GM21529 (cell line): ENCODE measurements around the gene GABRG3.

Experiments used
- ATAC-seq: cut with Tn5 transposase; IDR thresholded peaks from one replicate; pipeline ENCODE4 v1.9.1; 2021; ENCODE audit not compliant: unreplicated experiment

The GABRG3 gene

DNA sequence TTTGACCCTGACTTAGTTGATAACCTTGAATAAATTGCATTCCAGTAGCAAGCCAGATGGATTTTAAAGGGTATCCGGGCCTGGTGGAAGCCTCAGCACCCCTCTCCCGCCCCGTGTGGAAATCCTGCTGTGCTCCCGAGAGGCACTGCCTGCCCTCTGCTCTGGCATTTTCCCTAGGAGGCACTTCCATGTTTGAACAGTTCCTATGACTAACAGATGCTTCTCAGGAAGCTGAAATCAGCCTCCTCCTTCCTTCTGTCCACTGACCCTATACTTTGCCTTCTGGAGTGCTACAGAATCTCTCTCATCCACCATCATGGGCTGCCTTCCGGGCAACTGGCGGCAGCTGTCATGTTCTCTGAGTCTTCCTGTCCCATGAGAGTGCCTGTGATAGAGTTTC is 90.8 kb downstream of the GABRG3 start:
- ATAC-seq: no peak

- no peak for ATAC-seq
Measured at GRCh38 chr15:27062951-27063350, 92.0 kb downstream of the GABRG3 start.

- ATAC-seq: no peak
Measured at GRCh38 chr15:27064080-27064479, 93.1 kb downstream of the GABRG3 start.

DNA sequence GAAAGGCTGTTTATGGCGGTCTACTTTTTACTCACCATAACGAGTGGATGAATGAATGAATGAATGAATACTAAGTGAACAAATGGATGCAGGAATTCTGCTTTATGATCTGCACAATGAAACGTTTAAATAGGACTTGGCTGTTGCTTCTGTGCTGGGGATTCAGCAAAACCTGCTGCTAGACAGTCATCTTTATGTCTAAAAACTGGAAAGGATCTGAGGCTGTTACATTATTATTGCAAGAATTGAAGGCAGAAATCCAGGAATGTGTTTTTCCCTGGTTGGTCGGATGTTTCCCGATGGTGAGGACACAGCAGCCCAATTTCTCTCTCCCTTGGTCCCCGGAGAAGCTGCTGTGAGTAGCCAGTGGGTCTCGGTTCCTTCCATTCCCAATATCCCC is 94.2 kb downstream of the GABRG3 start:
- ATAC-seq: no peak

GRCh38 chr15:27065785-27066184 is 94.8 kb downstream of the GABRG3 start:
- ATAC-seq: no peak

DNA sequence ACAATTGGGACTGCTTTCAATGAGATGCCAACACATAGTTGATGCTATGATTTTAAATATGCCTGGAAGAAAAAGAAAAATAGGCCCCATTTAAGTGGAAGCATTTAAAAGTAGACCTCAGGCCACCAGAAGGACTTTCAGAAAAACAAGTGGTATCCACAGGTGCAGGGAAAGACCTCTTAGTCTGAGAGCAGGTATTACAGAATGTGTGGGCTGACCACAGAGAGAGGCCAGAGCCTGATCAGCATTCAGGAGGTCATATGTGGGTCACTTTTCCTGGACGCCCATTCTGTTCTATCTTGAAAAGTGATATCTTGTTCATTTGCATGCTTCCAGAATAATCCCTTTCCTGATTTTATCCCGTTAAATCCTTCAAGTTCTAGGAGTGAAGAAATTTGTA is 95.5 kb downstream of the GABRG3 start:
- ATAC-seq: no peak

DNA sequence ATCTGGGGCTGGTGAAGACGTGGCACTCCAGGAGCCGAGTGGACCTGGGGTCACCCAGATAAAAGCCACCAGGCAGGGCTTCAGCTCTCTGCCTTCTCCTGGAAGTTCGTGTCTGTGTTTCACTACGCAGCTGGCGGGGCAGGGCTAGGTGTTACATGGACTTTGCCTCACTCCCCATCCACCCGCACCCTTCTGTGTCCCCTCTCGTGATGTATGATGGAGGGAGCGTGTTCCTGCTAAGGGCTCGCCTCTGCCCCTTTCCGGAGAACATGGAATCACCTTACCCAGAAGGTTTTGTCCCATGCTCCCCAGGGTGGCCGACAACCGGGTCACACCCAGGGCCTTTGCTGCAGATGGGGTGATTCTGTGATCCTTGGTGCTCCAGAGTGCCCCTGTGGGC is 96.2 kb downstream of the GABRG3 start:
- ATAC-seq: no peak

DNA sequence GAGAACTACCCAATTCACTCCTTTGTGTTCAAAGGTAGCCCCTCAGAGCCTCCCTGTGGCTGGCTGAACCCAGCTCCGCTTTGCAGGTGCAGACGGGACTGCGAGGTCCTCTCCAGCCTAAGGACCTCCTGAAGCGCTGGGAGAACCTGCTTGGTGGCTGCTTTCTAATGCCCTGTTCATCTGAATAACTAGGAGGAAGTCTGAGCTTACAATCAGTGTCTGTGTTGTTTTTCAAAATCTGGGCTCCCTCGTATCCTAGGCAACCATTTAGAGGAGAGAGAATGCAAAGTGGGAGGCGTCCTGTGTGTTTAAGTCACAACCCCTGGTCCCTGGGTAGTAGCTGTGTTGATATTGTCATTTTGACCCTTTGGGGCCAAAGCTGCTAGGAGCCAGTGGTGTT is 99.9 kb downstream of the GABRG3 start:
- ATAC-seq: no peak

DNA sequence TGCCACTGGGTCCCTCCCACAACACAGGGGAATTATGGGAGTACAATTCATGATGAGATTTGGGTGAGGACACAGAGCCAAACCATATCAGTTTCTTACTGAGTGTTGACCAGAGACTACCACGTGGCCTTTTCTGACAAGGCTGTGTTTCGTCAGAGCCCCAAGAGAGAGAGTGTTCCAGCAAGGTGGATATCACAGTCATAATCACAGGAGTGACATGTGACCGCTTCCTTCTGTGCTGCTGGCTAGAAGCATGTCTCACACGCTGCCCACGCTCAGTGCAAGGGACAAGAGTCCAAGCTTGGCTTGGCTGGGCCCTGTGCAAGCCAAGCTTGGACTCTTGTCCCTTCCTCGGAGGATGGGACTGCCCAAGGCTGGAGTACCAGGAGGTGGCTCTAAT is 103.2 kb downstream of the GABRG3 start:
- ATAC-seq: no peak

GRCh38 chr15:27077790-27078189 is 106.8 kb downstream of the GABRG3 start:
- no peak for ATAC-seq

- no peak for ATAC-seq
Measured at GRCh38 chr15:27081676-27082418, 110.9 kb downstream of the GABRG3 start.

DNA sequence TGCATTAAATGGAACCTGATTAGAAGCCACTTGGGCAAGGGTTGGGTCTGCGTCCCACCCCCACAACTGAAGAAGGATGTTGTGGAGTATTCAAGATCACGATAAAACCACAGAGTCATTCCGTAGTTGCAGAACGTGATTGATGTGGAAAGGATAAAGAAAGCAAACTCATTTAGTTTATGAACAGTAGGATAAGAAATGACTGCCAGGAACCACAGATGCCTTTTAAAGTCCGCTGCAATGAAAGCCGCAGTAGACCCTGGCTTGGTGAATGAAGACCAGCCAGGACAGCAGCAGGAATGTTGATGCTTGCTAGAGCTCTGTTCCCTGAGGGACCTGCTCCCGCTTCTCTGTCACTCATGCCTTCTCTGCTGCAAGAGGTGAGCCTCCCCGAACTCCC is 111.5 kb downstream of the GABRG3 start:
- no peak for ATAC-seq

- ATAC-seq: no peak
Measured at GRCh38 chr15:27084844-27085243, 113.9 kb downstream of the GABRG3 start.

- ATAC-seq: no peak
Measured at GRCh38 chr15:27086149-27086548, 115.2 kb downstream of the GABRG3 start.

- ATAC-seq: no peak
Measured at GRCh38 chr15:27086805-27087204, 115.8 kb downstream of the GABRG3 start.

- ATAC-seq: no peak
Measured at GRCh38 chr15:27087651-27088583, 116.9 kb downstream of the GABRG3 start.

- no peak for ATAC-seq
Measured at GRCh38 chr15:27088584-27089232, 117.7 kb downstream of the GABRG3 start.

DNA sequence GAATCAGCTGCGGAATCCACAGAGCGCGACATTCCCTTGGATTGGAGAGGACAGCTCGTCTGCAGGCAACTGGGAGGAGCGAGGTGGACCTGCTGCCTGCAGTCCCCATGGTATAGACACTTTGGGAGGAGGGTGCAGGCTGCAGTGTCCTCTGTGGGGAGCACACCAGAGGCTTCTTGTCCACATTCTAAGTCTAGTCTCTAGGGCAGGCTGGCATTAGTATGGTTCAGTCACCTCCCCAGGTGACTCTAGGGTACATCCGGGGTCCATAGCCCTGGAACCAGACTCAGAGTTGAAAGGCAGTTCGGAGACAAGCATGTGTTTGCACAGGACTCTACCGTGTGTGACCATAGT is 118.2 kb downstream of the GABRG3 start:
- no peak for ATAC-seq

GRCh38 chr15:27089676-27090075 is 118.7 kb downstream of the GABRG3 start:
- no peak for ATAC-seq

GRCh38 chr15:27091270-27091940 is 120.4 kb downstream of the GABRG3 start:
- no peak for ATAC-seq

GRCh38 chr15:27092390-27092789 is 121.4 kb downstream of the GABRG3 start:
- ATAC-seq: no peak
